ENCODE data around the gene LRRC4C. TPM values are rescaled to one million over a fixed set of nuclear protein-coding genes. Genes with fewer than 3 reads are reported as not detected.

The LRRC4C gene
- total RNA-seq, 1 experiment from 2014 or later, result 0.13 TPM

- H3K9ac ChIP-seq (ENCODE audit: extremely low read depth, insufficient read length, low read length), result no peak overlapping the region
- H3K4me1 ChIP-seq (ENCODE audit: insufficient read depth, low read length), result no peaks in the 10 kb centered on the region
- H4K5ac ChIP-seq (ENCODE audit: insufficient read length, low read depth, low read length), result no peak overlapping the region
- H3K9me3 ChIP-seq (ENCODE audit: control insufficient read depth, low read depth, low read length), result no peaks in the 10 kb centered on the region
- DNase-seq, result no peak
- no peak for TF ChIP-seq CTCF (conservative IDR thresholded peaks at IDR 0.05)
- no peak overlapping the region for H3K4ac ChIP-seq (ENCODE audit: low read depth, low read length)
- WGBS (ENCODE audit: extremely low coverage, insufficient read length, low lambda C conversion rate), result no CpG with 5 or more reads among the region's 5 CpGs
- H3K79me2 ChIP-seq (ENCODE audit: insufficient read depth, low read length), result no peaks in the 10 kb centered on the region
- H3K27me3 ChIP-seq (ENCODE audit: insufficient read depth, low read length), result no peaks in the 10 kb centered on the region
- no peak overlapping the region for H3T11ph ChIP-seq (ENCODE audit: low read length)
- H4K20me1 ChIP-seq (ENCODE audit: control insufficient read depth, insufficient read depth, insufficient read length), result no peaks in the 10 kb centered on the region
- no peak overlapping the region for H2BK120ac ChIP-seq (ENCODE audit: low read depth, low read length, poor library complexity, severe bottlenecking)
- no peak overlapping the region for H4K8ac ChIP-seq (replicated peaks; ENCODE audit: insufficient read length, low read depth, low read length)
- H3K23ac ChIP-seq (ENCODE audit: insufficient read length, low read depth, low read length), result no peak overlapping the region
- Mint-ChIP-seq H3K4me3 (no peak overlapping the region), H3K9me3 (peaks cover 8 to 12% of the 10 kb centered on the region in 2 experiments; a peak in 2 of 5 replicates), H3K36me3 (ENCODE audit: insufficient read depth in 1 of 3, low read depth in 3 of 3) (peaks cover 0 to 3% (median 2%) of the 10 kb centered on the region in 3 experiments; a peak in 2 of 7 replicates), H3K27me3 (ENCODE audit: low read depth) (no peaks in the 10 kb centered on the region), H3K4me1 (no peaks in the 10 kb centered on the region), H3K27ac (no peak overlapping the region)
- no peak overlapping the region for H3K18ac ChIP-seq (ENCODE audit: insufficient read length, low read depth, low read length)
- H2BK5ac ChIP-seq (ENCODE audit: insufficient read length, low read length), result no peak overlapping the region
- no peak overlapping the region for H3K27ac ChIP-seq (ENCODE audit: insufficient read length, low read depth, low read length)
- no peak overlapping the region for H2AFZ ChIP-seq (ENCODE audit: low read length)
- H3K23me2 ChIP-seq (ENCODE audit: insufficient read length, low read depth, low read length, poor library complexity, severe bottlenecking), result no peaks in the 10 kb centered on the region
- H4K91ac ChIP-seq (ENCODE audit: insufficient read length, low read depth, low read length), result no peak overlapping the region
- H2BK20ac ChIP-seq (ENCODE audit: low read depth, low read length, poor library complexity, severe bottlenecking), result no peak overlapping the region
- H3K79me1 ChIP-seq (ENCODE audit: insufficient read depth, low read depth, low read length, poor library complexity, severe bottlenecking), result no peaks in the 10 kb centered on the region
- no peak overlapping the region for H2AK5ac ChIP-seq (ENCODE audit: insufficient read length, low read length)
- no peak overlapping the region for H3K4me2 ChIP-seq (ENCODE audit: insufficient read depth, insufficient read length, low read length)
- no peak overlapping the region for H3K14ac ChIP-seq (ENCODE audit: insufficient read depth, low read length)
- H3K56ac ChIP-seq (ENCODE audit: insufficient read length, low read depth, low read length), result no peak overlapping the region
- H2BK15ac ChIP-seq (ENCODE audit: low read depth, low read length), result no peak overlapping the region
- no peak overlapping the region for H2BK12ac ChIP-seq (ENCODE audit: insufficient read length, low read depth, low read length)
Observed at GRCh38 chr11:40161854-40162410, 1297.5 kb downstream of the LRRC4C start.

Measured in H9 (cell line).